Endodermal cell (in vitro differentiated cells): ENCODE measurements around the gene FAF2. TPM values are rescaled to one million over a fixed set of nuclear protein-coding genes. Genes with fewer than 3 reads are reported as not detected.

Experiments
- DNase-seq: peaks from one replicate; pipeline ENCODE4 v3.0.0-alpha.2; 2017
- H3K27ac ChIP-seq: 2 replicates; pipeline ENCODE4 v1.5.1; 2013; ENCODE audit warnings: mild to moderate bottlenecking, low read depth, low read length, moderate library complexity
- H3K27me3 ChIP-seq: 2 replicates; pipeline ENCODE4 v1.6.1; 2013; ENCODE audit warnings: mild to moderate bottlenecking, low read length, moderate library complexity; ENCODE audit not compliant: insufficient read depth, control insufficient read depth, poor library complexity, severe bottlenecking
- H3K36me3 ChIP-seq: 2 replicates; pipeline ENCODE4 v1.7.0; 2013; ENCODE audit warnings: mild to moderate bottlenecking, low read length, moderate library complexity; ENCODE audit not compliant: control insufficient read depth, insufficient read depth
- H3K4me1 ChIP-seq: one replicate; pipeline ENCODE4 v1.7.0; 2013; ENCODE audit warnings: low read length; ENCODE audit not compliant: control insufficient read depth, insufficient read depth
- H3K4me3 ChIP-seq: 2 replicates; pipeline ENCODE4 v1.5.1; 2013; ENCODE audit warnings: mild to moderate bottlenecking, low read length, moderate library complexity
- H3K9ac ChIP-seq: 2 replicates; pipeline ENCODE4 v1.6.1; 2013; ENCODE audit warnings: mild to moderate bottlenecking, low read length, moderate library complexity; ENCODE audit not compliant: poor library complexity, severe bottlenecking; ENCODE audit errors: extremely low read depth
- H3K9me3 ChIP-seq: 2 replicates; pipeline ENCODE4 v1.6.1; 2013; ENCODE audit warnings: mild to moderate bottlenecking, low read length, moderate library complexity; ENCODE audit not compliant: control insufficient read depth
- H3K27ac Mint-ChIP-seq: 2 replicates; pipeline ENCODE4 v1.8.0; 2020; ENCODE audit warnings: mixed read lengths
- H3K27me3 Mint-ChIP-seq: 2 replicates; pipeline ENCODE4 v1.8.0; 2021; ENCODE audit warnings: mild to moderate bottlenecking, mixed read lengths; ENCODE audit not compliant: insufficient read depth
- H3K36me3 Mint-ChIP-seq: 2 replicates; pipeline ENCODE4 v1.8.0; 2020; ENCODE audit warnings: low read depth, mixed read lengths
- H3K4me1 Mint-ChIP-seq: 2 replicates; pipeline ENCODE4 v1.8.0; 2020; ENCODE audit warnings: mixed read lengths
- H3K4me3 Mint-ChIP-seq: 2 replicates; pipeline ENCODE4 v1.8.0; 2020; ENCODE audit warnings: mild to moderate bottlenecking, moderate library complexity, mixed read lengths
- H3K9me3 Mint-ChIP-seq: 2 replicates; pipeline ENCODE4 v1.8.0; 2020; ENCODE audit warnings: mild to moderate bottlenecking, mixed read lengths
- WGBS, 2 experiments: methylation state at CpG; one replicate each; pipeline versions ENCODE4 v1.1.5 to v1.1.7; 2013; ENCODE audit warnings: missing lambda C conversion rate in 2 of 2, mixed read lengths in 1 of 2; ENCODE audit not compliant: insufficient coverage in 1 of 2, insufficient read length in 1 of 2; 5-methylcytosine and 5-hydroxymethylcytosine counted together
- long read RNA-seq, 4 experiments: library from polyadenylated mRNA in 2 of 4; library from RNA in 1 of 4; library from capped mRNA in 1 of 4; stranded (forward) in 3 of 4; unstranded in 1 of 4; transcript quantifications; one replicate each; pipeline ENCODE4 v2.0.0, GENCODE V29; 2020 to 2021; ENCODE audit warnings: inconsistent platforms in 1 of 4
- polyA plus RNA-seq, 2 experiments: library from polyadenylated mRNA; stranded (reverse); fragments of 50-300 nt; gene quantifications; one replicate each; pipeline ENCODE4 v1.2.3, GENCODE V29; 2013
- total RNA-seq, 2 donors: library from RNA; stranded (reverse); fragmentation: NEBNext Ultra II Directional in 1 of 2; extraction: Animal tissue kit (Norgen Biotek cat#: 25700) in 1 of 2; gene quantifications; 2 replicates in 1 of 2; 3 replicates in 1 of 2; pipeline ENCODE4 v1.2.1, GENCODE V29; 2021
- TF ChIP-seq, protein P1 (sequence below): fragments of 200-600 bp; sonication (generic); conservative IDR thresholded peaks from 2 replicates; pipeline ENCODE4 v1.5.0; 2021; ENCODE audit warnings: antibody characterized with exemption, mild to moderate bottlenecking

Gene FAF2, protein sequence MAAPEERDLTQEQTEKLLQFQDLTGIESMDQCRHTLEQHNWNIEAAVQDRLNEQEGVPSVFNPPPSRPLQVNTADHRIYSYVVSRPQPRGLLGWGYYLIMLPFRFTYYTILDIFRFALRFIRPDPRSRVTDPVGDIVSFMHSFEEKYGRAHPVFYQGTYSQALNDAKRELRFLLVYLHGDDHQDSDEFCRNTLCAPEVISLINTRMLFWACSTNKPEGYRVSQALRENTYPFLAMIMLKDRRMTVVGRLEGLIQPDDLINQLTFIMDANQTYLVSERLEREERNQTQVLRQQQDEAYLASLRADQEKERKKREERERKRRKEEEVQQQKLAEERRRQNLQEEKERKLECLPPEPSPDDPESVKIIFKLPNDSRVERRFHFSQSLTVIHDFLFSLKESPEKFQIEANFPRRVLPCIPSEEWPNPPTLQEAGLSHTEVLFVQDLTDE
- total RNA-seq = 10 to 100 TPM; 42.9 to 53.0 TPM
- 37.6 TPM for polyA plus RNA-seq (2013, experiment 1 of 2)
- polyA plus RNA-seq (2013, experiment 2 of 2) = 35.7 TPM
- long read RNA-seq, experiment 1, full-length matches to known transcripts = 1 of 26 reads
- long read RNA-seq, experiment 1, partial matches to known transcripts = 7 of 26 reads
- long read RNA-seq, experiment 1, other reads (novel, unspliced or antisense) = 18 of 26 reads
- long read RNA-seq, experiment 2, full-length matches to known transcripts = 101 of 130 reads
- long read RNA-seq, experiment 2, partial matches to known transcripts = 19 of 130 reads
- long read RNA-seq, experiment 2, other reads (novel, unspliced or antisense) = 10 of 130 reads
- long read RNA-seq, experiment 3, full-length matches to known transcripts = 70 of 105 reads
- long read RNA-seq, experiment 3, partial matches to known transcripts = 24 of 105 reads
- long read RNA-seq, experiment 3, other reads (novel, unspliced or antisense) = 11 of 105 reads
- long read RNA-seq, experiment 4, full-length matches to known transcripts = 14 of 57 reads
- long read RNA-seq, experiment 4, partial matches to known transcripts = 4 of 57 reads
- long read RNA-seq, experiment 4, other reads (novel, unspliced or antisense) = 39 of 57 reads

DNA sequence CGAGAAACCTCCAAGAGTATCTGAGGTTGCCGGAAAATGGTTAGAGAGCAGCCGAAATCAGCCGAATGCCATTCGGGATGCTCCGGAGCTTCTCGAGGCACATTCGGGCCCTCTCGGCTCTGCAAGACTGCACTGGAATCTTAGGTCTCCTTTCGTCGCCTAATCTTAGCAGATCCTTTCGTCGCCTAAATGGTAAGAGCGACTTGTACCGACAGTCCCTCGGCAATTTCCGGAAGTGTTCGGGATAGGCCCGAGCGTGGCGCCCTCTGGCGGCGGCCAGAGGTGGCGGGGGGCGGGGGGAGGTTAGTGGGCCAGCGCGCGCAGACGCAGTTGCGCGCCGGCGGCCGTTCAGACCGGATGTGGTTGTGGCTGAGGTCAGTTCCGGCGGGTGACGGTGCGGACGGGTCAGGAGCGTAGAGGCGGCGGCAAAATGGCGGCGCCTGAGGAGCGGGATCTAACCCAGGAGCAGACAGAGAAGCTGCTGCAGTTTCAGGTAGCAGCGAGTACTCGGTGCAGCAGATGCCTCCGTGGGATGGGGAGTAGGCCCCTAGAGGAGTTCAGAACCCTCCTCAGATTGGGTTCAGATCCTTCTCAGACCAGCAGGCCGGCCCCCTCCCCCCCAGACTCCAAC is at the start of gene FAF2:
TSS of gene FAF2 (plus strand) at position 408 of the 631 bp plus-strand sequence. CDS start at position 431, 23 bp downstream.
- Mint-ChIP-seq H3K9me3 (peaks cover 2% of the 10 kb centered on the region), H3K4me1 (peaks cover 3% of the 10 kb centered on the region), H3K4me3 (peak within 1 kb of the TSS; percentile 95), H3K36me3 (peaks cover 13% of the 10 kb centered on the region), H3K27ac (peak within 1 kb of the TSS; percentile 100), H3K27me3 (no peaks in the 10 kb centered on the region)
- Histone ChIP-seq H3K4me3 (peak within 1 kb of the TSS; percentile 92), H3K36me3 (peaks cover 24% of the 10 kb centered on the region), H3K9me3 (no peaks in the 10 kb centered on the region), H3K27me3 (no peaks in the 10 kb centered on the region), H3K9ac (peak within 1 kb of the TSS; percentile 96), H3K4me1 (no peaks in the 10 kb centered on the region), H3K27ac (peak within 1 kb of the TSS; percentile 85)
- DNase-seq = peak; percentile 100
- TF ChIP-seq, protein P1, sequence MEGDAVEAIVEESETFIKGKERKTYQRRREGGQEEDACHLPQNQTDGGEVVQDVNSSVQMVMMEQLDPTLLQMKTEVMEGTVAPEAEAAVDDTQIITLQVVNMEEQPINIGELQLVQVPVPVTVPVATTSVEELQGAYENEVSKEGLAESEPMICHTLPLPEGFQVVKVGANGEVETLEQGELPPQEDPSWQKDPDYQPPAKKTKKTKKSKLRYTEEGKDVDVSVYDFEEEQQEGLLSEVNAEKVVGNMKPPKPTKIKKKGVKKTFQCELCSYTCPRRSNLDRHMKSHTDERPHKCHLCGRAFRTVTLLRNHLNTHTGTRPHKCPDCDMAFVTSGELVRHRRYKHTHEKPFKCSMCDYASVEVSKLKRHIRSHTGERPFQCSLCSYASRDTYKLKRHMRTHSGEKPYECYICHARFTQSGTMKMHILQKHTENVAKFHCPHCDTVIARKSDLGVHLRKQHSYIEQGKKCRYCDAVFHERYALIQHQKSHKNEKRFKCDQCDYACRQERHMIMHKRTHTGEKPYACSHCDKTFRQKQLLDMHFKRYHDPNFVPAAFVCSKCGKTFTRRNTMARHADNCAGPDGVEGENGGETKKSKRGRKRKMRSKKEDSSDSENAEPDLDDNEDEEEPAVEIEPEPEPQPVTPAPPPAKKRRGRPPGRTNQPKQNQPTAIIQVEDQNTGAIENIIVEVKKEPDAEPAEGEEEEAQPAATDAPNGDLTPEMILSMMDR = peak; percentile 99
- 0% methylated on average over 18 to 50 of the region's 50 CpGs for WGBS, 2 experiments

DNA sequence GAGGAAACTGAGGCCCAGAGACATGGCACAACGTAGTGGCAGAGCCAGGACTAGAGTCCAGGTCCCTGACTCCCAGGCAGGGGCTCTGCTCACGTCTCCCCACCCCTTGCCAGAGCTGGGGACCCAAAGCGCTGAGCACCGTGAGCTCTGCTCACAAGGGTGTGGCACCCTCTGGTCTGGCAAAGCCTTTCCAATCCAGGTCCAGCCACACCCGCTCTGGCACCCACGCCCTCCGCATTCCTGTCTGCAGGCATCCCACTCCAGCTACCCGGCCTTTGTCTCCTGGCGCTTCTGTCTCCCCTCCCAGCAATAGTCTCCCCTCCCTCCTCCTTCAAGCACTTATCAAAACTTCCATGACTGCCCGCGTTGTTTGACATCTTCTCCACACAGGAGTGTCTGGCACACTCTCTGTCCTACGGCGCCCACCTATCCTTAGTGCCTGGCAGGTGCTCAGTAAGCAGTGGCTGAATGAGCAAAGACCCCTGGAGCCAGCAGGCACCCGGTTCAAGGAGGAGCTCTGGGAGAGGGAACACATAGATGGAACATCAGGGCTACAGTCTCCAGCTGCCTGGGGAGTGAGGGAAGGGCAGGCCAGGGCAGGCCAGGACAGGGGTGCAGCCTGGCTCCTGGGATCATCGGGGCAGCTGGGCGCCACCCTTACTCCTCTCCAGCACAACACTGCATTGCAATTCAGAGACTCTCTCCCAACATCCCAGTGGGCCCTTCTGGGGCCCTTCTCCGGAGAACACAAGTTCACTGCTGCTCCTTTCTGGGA is 47.6 kb upstream of the FAF2 start:
- Mint-ChIP-seq H3K27me3 (no peaks in the 10 kb centered on the region), H3K4me1 (peaks cover 2% of the 10 kb centered on the region), H3K27ac (no peak overlapping the region), H3K9me3 (no peaks in the 10 kb centered on the region), H3K4me3 (no peak overlapping the region), H3K36me3 (peaks cover 13% of the 10 kb centered on the region)
- Histone ChIP-seq H3K9me3 (no peaks in the 10 kb centered on the region), H3K9ac (no peak overlapping the region), H3K4me3 (no peak overlapping the region), H3K4me1 (no peaks in the 10 kb centered on the region), H3K36me3 (peaks cover 30% of the 10 kb centered on the region), H3K27me3 (no peaks in the 10 kb centered on the region), H3K27ac (no peak overlapping the region)
- WGBS, 2 experiments = 93 to 98% methylated on average over 13 to 17 of the region's 17 CpGs
- TF ChIP-seq, protein P1 = no peak
- no peak for DNase-seq
